HG02981 (cell line): ENCODE data around the gene PRAME.
"Not testable (repeated sequence)": the region's sequence is repeated elsewhere in the genome, so short reads cannot be mapped to it uniquely, and the experiment has no call there.

Source experiments
- ATAC-seq: cut with Tn5 transposase; IDR thresholded peaks from one replicate; pipeline ENCODE4 v1.9.1; 2021; ENCODE audit warnings: mild to moderate bottlenecking, moderate library complexity; ENCODE audit not compliant: unreplicated experiment

The PRAME gene

GRCh38 chr22:22558972-22559603 lies at the start of gene PRAME:
Gene PRAME (minus strand): TSS chr22:22559265. CDS start chr22:22556832, 2,433 bp downstream.
- no peak for ATAC-seq

- ATAC-seq = not testable (repeated sequence)
Measured at GRCh38 chr22:22608022-22608421, 49.0 kb upstream of the PRAME start.

DNA sequence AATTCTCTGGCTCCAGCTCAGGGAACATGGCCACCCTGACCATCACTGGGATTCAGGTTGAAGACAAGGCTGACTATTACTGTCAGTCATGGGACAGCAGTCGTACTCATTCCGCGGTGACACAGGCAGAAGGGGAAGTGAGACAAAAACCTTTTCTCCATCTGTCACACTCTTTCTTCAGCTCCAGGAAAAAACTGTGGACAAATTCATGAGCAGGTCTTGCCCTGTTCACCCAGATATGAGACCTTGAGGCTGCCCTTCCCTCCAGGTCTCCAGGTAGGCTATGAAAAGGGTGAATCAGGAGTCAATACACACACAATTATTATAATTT lies 46.0 kb upstream of the PRAME start:
- ATAC-seq = no peak

DNA sequence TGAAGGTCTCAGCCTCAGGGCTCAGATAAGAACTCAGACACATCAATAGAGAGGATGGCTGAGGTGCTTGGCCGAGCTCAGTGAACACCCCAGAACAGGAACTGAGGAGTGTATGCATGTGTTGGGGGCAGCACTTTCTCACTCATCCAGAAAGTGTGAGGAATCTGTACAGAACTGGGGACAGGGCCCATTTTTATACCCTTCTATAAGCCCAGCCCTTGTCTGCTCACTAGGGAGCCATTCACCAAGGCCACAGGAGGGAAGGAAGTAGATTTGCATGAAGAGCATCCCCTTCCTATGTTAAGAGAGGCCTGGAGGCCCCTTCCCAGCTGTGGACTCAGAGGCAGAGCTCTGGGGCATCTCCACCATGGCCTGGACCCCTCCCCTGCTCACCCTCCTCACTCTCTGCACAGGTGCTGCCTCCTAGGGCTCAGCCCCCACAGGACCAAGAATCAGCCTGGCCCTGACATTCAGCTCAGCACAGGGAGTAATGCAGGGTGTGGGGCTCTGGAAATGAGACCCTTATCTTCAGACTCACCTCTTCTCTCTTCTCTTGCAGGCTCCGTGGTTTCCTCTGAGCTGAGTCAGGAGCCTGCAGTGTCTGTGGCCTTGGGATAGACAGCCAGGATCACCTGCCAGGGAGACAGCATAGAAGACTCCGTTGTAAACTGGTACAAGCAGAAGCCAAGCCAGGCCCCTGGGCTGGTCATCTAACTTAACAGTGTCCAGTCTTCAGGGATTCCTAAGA lies 45.4 kb upstream of the PRAME start:
- ATAC-seq = no peak

GRCh38 chr22:22603470-22603947 lies 44.4 kb upstream of the PRAME start:
- no peak for ATAC-seq

GRCh38 chr22:22600531-22601261 lies 41.6 kb upstream of the PRAME start:
- ATAC-seq = no peak

DNA sequence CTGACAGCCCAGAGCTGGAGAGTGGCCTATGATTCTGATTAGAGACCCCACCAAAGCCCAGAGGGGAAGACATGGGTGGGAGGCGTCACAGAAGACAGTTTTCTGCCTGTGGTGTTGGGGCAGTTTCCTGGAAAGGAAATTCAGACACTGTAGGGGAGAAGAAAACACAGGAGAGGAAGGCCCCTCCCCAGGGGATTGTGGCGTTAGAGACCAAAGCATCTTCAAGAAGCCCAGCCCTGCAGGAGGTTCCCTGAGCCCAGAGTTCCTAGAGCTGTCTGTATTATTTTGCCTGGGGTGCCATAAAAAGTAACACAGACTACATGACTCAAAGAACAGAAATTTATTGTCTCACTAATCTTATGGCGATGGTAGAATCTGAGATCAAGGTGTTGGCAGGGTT lies 40.2 kb upstream of the PRAME start:
- no peak for ATAC-seq

- ATAC-seq = no peak
Measured at GRCh38 chr22:22598144-22598543, 39.1 kb upstream of the PRAME start.

GRCh38 chr22:22595001-22595835 lies 36.2 kb upstream of the PRAME start:
- ATAC-seq = no peak

DNA sequence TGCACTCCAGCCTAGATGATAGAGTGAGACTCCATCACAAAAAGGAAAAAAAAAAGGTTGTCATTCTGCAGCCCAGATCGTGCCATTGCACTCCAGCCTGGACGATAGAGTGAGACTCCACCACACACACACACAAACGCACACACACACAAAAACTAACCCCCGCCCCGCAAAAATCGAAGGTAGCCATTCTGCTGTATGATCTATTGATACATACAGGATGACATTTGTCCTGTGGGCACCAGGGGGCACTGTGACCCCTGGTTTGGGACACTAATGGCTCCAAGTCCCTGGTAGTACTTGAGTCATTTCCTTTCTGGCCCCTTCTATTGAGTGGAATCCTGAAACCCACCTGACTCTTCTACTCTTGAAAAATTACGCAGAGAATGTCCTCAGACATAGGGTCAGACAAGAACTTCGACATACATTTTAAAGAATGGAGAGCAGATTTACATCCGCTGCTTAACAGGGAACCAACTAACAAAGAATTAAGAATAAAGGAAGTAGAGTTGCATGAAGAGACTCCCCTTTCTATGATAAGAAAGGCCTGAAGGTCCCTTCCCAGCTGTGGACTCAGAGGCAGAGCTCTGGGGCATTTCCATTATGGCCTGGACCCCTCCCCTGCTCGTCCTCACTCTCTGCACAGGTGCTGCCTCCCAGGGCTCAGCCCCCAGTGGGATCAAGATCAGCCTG lies 35.0 kb upstream of the PRAME start:
- no peak for ATAC-seq

DNA sequence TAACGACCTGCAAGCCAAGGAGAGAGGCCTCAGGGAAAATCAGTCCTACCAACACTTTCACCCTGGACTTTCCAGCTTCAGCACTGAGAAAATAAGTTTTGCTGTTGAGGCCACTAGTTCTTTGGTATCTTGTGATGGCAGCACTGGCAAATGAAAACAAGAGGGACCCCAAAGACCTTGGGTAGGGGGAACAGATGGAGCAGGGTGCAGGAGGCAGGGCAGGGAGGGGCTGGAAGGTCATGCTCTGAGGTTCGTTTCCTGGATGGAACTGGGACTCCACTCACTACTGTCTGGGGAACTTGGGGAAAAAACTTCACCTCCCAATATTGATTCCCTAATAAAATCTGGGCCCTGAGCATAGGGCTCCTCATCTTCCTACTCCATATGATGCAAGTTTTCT lies 34.2 kb upstream of the PRAME start:
- ATAC-seq = no peak

- ATAC-seq = no peak
Measured at GRCh38 chr22:22591348-22592299, 32.6 kb upstream of the PRAME start.

DNA sequence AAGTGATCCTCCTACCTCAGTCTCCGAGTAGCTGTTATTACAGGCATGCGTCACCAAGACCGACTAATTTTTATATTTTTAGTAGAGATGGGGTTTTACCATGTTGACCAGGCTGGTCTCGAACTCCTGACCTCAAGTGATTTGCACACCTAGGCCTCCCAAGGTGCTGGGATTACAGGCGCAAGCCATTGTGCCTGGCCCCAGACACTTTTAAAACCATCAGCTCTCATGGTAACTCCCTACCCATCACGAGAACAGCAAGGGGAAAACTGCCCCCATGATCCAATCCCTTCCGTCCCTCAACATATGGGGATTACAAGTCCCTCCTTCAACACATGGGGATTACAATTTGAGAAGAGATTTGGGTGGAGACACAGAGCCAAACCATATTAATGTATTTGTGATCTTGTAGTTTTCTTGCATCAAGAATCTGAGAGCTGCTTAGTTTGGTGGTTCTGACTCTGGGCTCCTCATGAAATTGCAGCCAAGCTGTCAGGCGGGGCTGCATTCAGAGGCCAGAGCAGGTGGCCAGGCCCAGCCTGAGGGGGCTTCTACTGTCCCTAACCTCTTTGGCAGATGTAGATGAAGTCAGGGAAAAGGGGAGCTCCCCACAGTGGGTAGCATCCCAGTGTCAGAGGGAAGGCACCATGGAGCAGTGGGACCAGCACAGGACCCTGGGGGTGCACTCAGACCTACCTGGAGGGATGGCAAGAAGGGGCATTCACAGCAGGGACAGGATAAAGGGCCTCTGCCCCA lies 31.2 kb upstream of the PRAME start:
- ATAC-seq = no peak

- ATAC-seq = no peak
Measured at GRCh38 chr22:22588485-22589164, 29.6 kb upstream of the PRAME start.

DNA sequence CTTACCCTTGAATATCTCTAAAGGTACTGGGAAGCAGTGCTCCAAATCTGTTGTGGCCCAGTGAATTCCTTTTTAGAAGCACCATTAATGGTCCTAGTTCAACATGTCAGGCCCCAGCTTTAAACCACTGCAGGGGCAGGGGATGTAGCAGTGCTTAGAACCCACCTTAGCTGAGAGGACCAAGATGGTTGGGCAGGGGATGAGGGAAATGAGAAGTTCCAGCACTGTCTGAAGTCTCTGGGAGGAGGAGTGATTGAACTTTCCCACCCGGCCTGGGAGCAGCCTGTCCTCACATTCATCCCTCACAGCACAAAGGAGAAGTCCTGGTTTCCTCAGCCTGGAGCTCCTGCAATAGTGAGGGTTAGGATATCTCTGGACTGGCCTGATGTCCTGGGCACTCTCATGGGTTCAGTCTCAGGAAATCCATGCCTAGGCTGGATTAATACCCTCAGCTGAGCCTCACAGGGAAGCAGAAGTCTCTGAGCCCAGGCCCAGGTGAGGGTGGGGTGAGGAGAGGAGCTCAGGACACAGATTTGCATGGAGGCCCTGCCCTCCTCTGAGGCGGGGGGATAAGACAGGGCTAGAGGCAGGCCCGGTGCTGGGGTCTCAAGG lies 28.6 kb upstream of the PRAME start:
- no peak for ATAC-seq

GRCh38 chr22:22584722-22585121 lies 25.7 kb upstream of the PRAME start:
- ATAC-seq = no peak

- ATAC-seq = no peak
Measured at GRCh38 chr22:22583030-22583429, 24.0 kb upstream of the PRAME start.

GRCh38 chr22:22581524-22581923 lies 22.5 kb upstream of the PRAME start:
- not testable (repeated sequence) for ATAC-seq
